ENCODE measurements around the gene UBXN1.

DNA sequence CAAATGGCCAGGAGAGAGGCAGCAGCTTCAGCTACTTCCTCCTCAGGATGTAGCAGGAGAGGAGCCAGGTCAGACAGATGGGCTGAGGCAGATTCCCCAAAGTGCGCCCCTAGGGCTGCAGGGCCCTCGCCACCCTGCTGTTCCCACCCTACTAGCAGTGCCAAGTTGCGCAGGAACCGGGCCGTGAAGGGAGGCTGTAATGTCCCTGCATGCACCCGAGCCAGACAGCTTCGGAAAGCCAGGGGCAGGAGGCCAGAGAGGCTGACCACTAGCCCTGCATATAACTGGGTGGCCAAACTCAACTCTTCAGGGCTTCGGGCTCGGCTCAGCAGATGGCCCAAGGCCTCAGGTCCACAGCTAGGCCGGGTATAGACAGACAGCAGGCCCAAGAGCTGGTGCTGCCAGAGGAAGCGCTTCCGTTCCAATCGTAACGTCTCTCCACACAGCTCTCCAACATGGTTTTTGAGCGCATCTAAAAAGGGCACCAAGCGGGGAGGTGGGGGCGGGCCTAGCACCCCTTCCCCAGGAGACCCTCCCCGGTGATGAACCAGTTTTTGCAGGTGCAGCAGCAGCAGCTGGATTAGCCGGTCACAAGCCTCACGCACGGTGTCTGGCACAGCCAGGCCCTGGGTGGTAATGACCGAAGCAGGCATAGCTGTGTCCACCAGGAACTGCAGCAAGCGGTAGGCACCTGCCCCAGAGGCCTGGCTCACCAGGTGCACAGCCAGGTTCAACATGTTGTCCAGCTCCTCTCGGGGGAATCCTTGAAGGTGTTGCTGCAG lies 30.5 kb downstream of the UBXN1 start:
- TF ChIP-seq FOXM1 (IDR thresholded peaks at IDR 0.05; ENCODE audit: borderline replicate concordance) (no peak), SUZ12 (IDR thresholded peaks at IDR 0.05) (no peak), HDGF (IDR thresholded peaks at IDR 0.05; ENCODE audit: borderline replicate concordance) (no peak), BHLHE40 (IDR thresholded peaks at IDR 0.05; ENCODE audit: borderline replicate concordance) (no peak), CTBP1 (IDR thresholded peaks at IDR 0.05; ENCODE audit: borderline replicate concordance) (no peak), TARDBP (IDR thresholded peaks at IDR 0.05) (no peak), ELF4 (IDR thresholded peaks at IDR 0.05) (no peak), FOXK2 (IDR thresholded peaks at IDR 0.05) (no peak), SP1 (IDR thresholded peaks at IDR 0.05) (no peak), ZNF384 (IDR thresholded peaks at IDR 0.05) (no peak), L3MBTL2 (conservative IDR thresholded peaks at IDR 0.05) (no peak)
- TF ChIP-seq, protein P1, sequence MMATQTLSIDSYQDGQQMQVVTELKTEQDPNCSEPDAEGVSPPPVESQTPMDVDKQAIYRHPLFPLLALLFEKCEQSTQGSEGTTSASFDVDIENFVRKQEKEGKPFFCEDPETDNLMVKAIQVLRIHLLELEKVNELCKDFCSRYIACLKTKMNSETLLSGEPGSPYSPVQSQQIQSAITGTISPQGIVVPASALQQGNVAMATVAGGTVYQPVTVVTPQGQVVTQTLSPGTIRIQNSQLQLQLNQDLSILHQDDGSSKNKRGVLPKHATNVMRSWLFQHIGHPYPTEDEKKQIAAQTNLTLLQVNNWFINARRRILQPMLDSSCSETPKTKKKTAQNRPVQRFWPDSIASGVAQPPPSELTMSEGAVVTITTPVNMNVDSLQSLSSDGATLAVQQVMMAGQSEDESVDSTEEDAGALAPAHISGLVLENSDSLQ (IDR thresholded peaks at IDR 0.05): no peak

Measured in HEK293T (cell line).